CD4-positive, alpha-beta T cell (primary cell): ENCODE measurements around the gene KLHL30. TPM values are rescaled to one million over a fixed set of nuclear protein-coding genes. Genes with fewer than 3 reads are reported as not detected.

Experiments used
- ATAC-seq: fragments of 200-7000 bp; cut with Tn5 transposase; one replicate; pipeline ENCODE4 v1.10.0; 2022; ENCODE audit warnings: mild to moderate bottlenecking; ENCODE audit not compliant: poor library complexity
- CTCF ChIA-PET: fragments of 350-600 bp; sonication (Branson Sonifier 250); formaldehyde crosslinking; loops from one replicate; lab custom pipeline; 2021; ENCODE audit warnings: antibody characterized with exemption, inconsistent platforms; lab: Charles Lee
- POLR2A ChIA-PET: fragments of 350-600 bp; sonication (Branson Sonifier 250); formaldehyde crosslinking; loops from one replicate; lab custom pipeline; 2021; ENCODE audit warnings: antibody characterized with exemption, inconsistent platforms; lab: Charles Lee
- DNase-seq, 14 experiments: peaks; one replicate each; pipeline ENCODE4 v3.0.0-alpha.2; 2013 to 2020; ENCODE audit warnings: mixed read lengths in 2 of 14
- H3K27ac ChIP-seq, 2 donors: one replicate each; pipeline versions ENCODE4 v1.5.1 to v1.7.0; 2013; ENCODE audit warnings: low read length in 2 of 2, low read depth in 1 of 2, mild to moderate bottlenecking in 1 of 2
- H3K27me3 ChIP-seq, 2 experiments: 1 replicate in 1 of 2; 2 replicates in 1 of 2; pipeline versions ENCODE4 v1.6.1 to v1.7.0; 2013; ENCODE audit warnings: low read length in 2 of 2, control low read depth in 1 of 2, mild to moderate bottlenecking in 1 of 2, moderate library complexity in 1 of 2; ENCODE audit not compliant: insufficient read depth in 2 of 2, control insufficient read depth in 1 of 2
- H3K36me3 ChIP-seq: one replicate; pipeline ENCODE4 v1.6.1; 2013; ENCODE audit warnings: low read length, control low read depth; ENCODE audit not compliant: insufficient read depth
- H3K4me1 ChIP-seq: one replicate; pipeline ENCODE4 v1.6.1; 2013; ENCODE audit warnings: low read length, control low read depth; ENCODE audit not compliant: insufficient read depth
- H3K4me3 ChIP-seq: one replicate; pipeline ENCODE4 v1.5.1; 2013; ENCODE audit warnings: mild to moderate bottlenecking, low read length, moderate library complexity
- H3K9me3 ChIP-seq, 2 experiments: 1 replicate in 1 of 2; 2 replicates in 1 of 2; pipeline versions ENCODE4 v1.6.1 to v1.7.0; 2013; ENCODE audit warnings: low read length in 2 of 2, mild to moderate bottlenecking in 2 of 2, control low read depth in 1 of 2, moderate library complexity in 1 of 2; ENCODE audit not compliant: control insufficient read depth in 1 of 2, insufficient read depth in 1 of 2
- H3K27ac Mint-ChIP-seq: one replicate; pipeline ENCODE4 v1.8.0; 2020; ENCODE audit warnings: mixed read lengths
- H3K27me3 Mint-ChIP-seq: one replicate; pipeline ENCODE4 v1.8.0; 2021; ENCODE audit warnings: mixed read lengths
- H3K36me3 Mint-ChIP-seq: one replicate; pipeline ENCODE4 v1.8.0; 2021; ENCODE audit warnings: low read depth, mixed read lengths
- H3K4me1 Mint-ChIP-seq: one replicate; pipeline ENCODE4 v1.8.0; 2021; ENCODE audit warnings: low read depth, mixed read lengths
- H3K4me3 Mint-ChIP-seq: one replicate; pipeline ENCODE4 v1.8.0; 2020; ENCODE audit warnings: mild to moderate bottlenecking, mixed read lengths
- H3K9me3 Mint-ChIP-seq: one replicate; pipeline ENCODE4 v1.8.0; 2020; ENCODE audit warnings: mixed read lengths
- CTCF ChIP-seq: fragments of 200-600 bp; IDR thresholded peaks from one replicate; pipeline ENCODE4 v1.8.0; 2022; ENCODE audit warnings: antibody characterized with exemption, mild to moderate bottlenecking
- intact Hi-C, 2 experiments: fragments of 100-400 bp; cut with DNase I in 1 of 2; cut with micrococcal nuclease in 1 of 2; formaldehyde crosslinking; loops; one replicate each; pipeline versions ENCODE4 v1.15.1 to v1.9.0; 2023 to 2025; cut with DNase I, micrococcal nuclease
- total RNA-seq, 174 experiments: library from RNA in 2 of 174; stranded (reverse) in 2 of 174; gene quantifications; one replicate each; pipeline ENCODE4 v1.2.3 and lab custom pipeline; 2021 to 2026

Gene KLHL30
- total RNA-seq, 2 experiments from 2014 or later: not detected

DNA sequence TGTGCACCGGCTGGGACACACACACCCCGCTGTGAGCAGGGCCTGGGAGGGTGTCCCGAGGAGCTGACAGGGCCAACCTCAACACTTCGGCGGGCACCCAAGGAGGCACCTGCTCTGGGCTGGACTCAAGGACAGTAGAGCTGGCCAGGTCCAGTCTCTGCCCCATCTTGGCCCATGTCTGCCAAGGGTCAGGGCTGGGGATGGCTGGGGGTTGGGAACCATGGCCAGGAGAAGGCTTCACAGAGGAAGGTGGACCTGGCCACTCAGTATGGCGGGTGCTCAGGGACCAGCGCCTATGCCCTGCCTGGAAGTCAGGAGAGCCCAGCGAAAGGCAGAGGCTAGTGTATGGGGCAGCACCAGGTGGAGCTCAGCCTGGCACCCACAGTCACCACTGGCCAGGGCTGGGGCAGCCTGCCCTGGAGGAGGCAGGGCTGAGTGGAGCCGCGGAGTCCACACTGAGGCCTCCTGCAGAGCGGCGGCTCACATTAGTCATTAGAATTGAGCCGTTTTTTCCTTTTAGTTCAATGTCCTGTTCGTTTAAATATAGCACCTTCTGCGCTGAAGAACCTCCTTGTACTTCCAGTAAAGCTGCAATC lies 24.5 kb downstream of the KLHL30 start:
- intact Hi-C loops: no loop called here
- Mint-ChIP-seq H3K36me3 (peaks cover 5% of the 10 kb centered on the region), H3K4me1 (peaks cover 17% of the 10 kb centered on the region), H3K4me3 (no peak overlapping the region), H3K27ac (no peak overlapping the region), H3K9me3 (no peaks in the 10 kb centered on the region), H3K27me3 (peaks cover 45% of the 10 kb centered on the region)
- ChIA-PET CTCF (no interaction called here), POLR2A (no interaction called here)
- ATAC-seq (no peak), DNase-seq (no peak)
- Histone ChIP-seq H3K36me3 (peaks cover 1% of the 10 kb centered on the region), H3K4me3 (no peak overlapping the region), H3K27ac (no peak overlapping the region), H3K27me3 (peaks cover 23 to 36% of the 10 kb centered on the region in 2 experiments), H3K9me3 (peaks cover 0 to 11% of the 10 kb centered on the region in 2 experiments), H3K4me1 (peaks cover 18% of the 10 kb centered on the region)
- no peak for TF ChIP-seq CTCF

- H3K9me3 ChIP-seq: peaks cover 0 to 11% of the 10 kb centered on the region in 2 experiments
- ATAC-seq: no peak
- H3K4me3 ChIP-seq: no peak overlapping the region
- H3K27me3 ChIP-seq: peaks cover 23 to 31% of the 10 kb centered on the region in 2 experiments
- Mint-ChIP-seq H3K27ac (no peak overlapping the region), H3K27me3 (peaks cover 45% of the 10 kb centered on the region), H3K36me3 (peaks cover 10% of the 10 kb centered on the region), H3K9me3 (no peaks in the 10 kb centered on the region), H3K4me3 (no peak overlapping the region), H3K4me1 (peaks cover 17% of the 10 kb centered on the region)
- ChIA-PET POLR2A (no interaction called here), CTCF (no interaction called here)
- no peak for DNase-seq
- intact Hi-C loops: no loop called here
- no peak for TF ChIP-seq CTCF
- peaks cover 15% of the 10 kb centered on the region for H3K4me1 ChIP-seq
- no peak overlapping the region for H3K27ac ChIP-seq
- peaks cover 7% of the 10 kb centered on the region for H3K36me3 ChIP-seq
Observed at GRCh38 chr2:238163481-238164198, 25.2 kb downstream of the KLHL30 start.

DNA sequence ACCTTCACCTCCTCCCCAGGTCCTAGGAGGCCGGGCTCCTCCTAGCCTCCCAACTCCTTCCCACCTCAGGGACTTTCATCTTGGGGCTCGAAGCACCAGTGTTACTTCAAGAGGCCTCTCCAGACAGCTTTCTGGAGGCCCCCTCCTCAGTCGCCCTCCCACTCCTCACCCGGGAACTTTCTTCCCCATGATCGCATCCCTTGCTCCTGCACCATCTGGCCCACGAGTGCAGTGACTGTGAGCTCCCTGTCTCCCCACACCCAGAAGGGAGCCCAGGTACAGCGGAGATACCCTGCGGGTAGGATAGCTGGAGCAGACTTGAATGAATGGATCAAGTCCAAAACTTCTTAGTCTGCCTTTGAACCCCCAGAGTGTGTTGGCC lies 26.4 kb downstream of the KLHL30 start:
- Mint-ChIP-seq H3K36me3 (peaks cover 22% of the 10 kb centered on the region), H3K27ac (no peak overlapping the region), H3K9me3 (no peaks in the 10 kb centered on the region), H3K4me3 (no peak overlapping the region), H3K27me3 (peaks cover 37% of the 10 kb centered on the region), H3K4me1 (peaks cover 9% of the 10 kb centered on the region)
- ATAC-seq (no peak), DNase-seq (peak in 1 of 14 experiments; percentile 25)
- Histone ChIP-seq H3K4me3 (no peak overlapping the region), H3K4me1 (peaks cover 7% of the 10 kb centered on the region), H3K36me3 (peaks cover 18% of the 10 kb centered on the region), H3K9me3 (peaks cover 0 to 8% of the 10 kb centered on the region in 2 experiments), H3K27ac (no peak overlapping the region), H3K27me3 (peaks cover 16 to 23% of the 10 kb centered on the region in 2 experiments)
- no peak for TF ChIP-seq CTCF
- intact Hi-C loops: no loop called here
- POLR2A ChIA-PET: no interaction called here
- CTCF ChIA-PET: no interaction called here
